T-helper 1 cell treated with Interleukin-12 subunit alpha and Interleukin-12 subunit beta and Interleukin-4 antibody, amounts not matched to agents 30 μg/mL and 1 μg/mL, for 36 hours (primary cell): Measurements from ENCODE around the gene MFF.

ENCODE experiments used
- H3K27ac Mint-ChIP-seq: one replicate; pipeline ENCODE4 v1.8.0; 2021; ENCODE audit warnings: mild to moderate bottlenecking, mixed read lengths
- H3K27me3 Mint-ChIP-seq: one replicate; pipeline ENCODE4 v1.8.0; 2021; ENCODE audit warnings: low read depth, mixed read lengths
- H3K36me3 Mint-ChIP-seq: one replicate; pipeline ENCODE4 v1.8.0; 2021; ENCODE audit warnings: low read depth, mixed read lengths
- H3K4me1 Mint-ChIP-seq: one replicate; pipeline ENCODE4 v1.8.0; 2021; ENCODE audit warnings: low read depth, mixed read lengths
- H3K4me3 Mint-ChIP-seq: one replicate; pipeline ENCODE4 v1.8.0; 2021; ENCODE audit warnings: mild to moderate bottlenecking, moderate library complexity, mixed read lengths
- H3K9me3 Mint-ChIP-seq: one replicate; pipeline ENCODE4 v1.8.0; 2021; ENCODE audit warnings: mixed read lengths

Gene MFF

GRCh38 chr2:227398684-227399670 is 73.9 kb downstream of the MFF start:
- Mint-ChIP-seq H3K4me1 (peaks cover 1% of the 10 kb centered on the region), H3K27me3 (no peaks in the 10 kb centered on the region), H3K9me3 (no peaks in the 10 kb centered on the region), H3K36me3 (no peaks in the 10 kb centered on the region), H3K27ac (no peak overlapping the region), H3K4me3 (no peak overlapping the region)

DNA sequence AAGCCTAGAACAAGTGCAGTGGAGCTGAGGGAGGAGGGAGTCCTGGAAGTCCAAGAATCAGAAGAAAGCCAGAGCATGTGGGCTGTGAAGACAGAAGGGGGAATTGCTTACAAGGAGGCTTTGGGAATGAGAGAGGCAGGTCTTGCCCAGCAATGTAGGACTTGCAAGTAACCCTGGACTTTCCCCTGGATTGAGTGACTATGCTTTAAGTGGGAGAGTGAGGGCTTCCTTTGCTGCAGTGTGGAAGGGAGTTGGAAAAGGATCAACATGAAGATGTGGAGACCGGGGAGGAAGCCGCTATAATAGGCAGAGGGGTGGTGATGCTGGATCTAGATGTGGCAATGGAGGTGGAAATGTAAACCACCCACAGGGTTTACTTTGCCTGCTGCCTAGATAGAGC is 76.5 kb downstream of the MFF start:
- H3K27ac Mint-ChIP-seq: no peak overlapping the region
- no peaks in the 10 kb centered on the region for H3K27me3 Mint-ChIP-seq
- peaks cover 6% of the 10 kb centered on the region for H3K4me1 Mint-ChIP-seq
- H3K36me3 Mint-ChIP-seq: no peaks in the 10 kb centered on the region
- no peak overlapping the region for H3K4me3 Mint-ChIP-seq
- H3K9me3 Mint-ChIP-seq: no peaks in the 10 kb centered on the region

DNA sequence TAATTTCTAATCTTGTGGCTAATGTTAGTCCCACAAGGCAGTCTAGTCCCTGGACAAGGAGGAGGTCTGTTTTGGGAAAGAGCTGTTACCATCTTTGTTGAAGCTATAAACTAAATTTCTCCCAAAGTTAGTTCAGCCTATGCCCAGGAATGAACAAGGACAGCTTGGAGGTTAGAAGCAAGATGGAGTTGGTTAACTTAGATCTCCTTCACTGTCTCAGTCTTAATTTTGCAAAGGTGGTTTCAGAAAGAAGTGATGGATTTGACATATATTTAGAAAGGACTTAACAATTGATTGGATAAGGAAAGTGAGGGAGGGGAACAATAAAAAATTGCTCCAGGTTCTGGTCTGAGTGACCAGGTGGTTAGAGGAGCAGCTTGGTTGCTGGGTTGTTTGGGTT is 77.3 kb downstream of the MFF start:
- no peaks in the 10 kb centered on the region for H3K27me3 Mint-ChIP-seq
- no peaks in the 10 kb centered on the region for H3K9me3 Mint-ChIP-seq
- no peaks in the 10 kb centered on the region for H3K36me3 Mint-ChIP-seq
- H3K4me1 Mint-ChIP-seq: peaks cover 6% of the 10 kb centered on the region
- no peak overlapping the region for H3K27ac Mint-ChIP-seq
- no peak overlapping the region for H3K4me3 Mint-ChIP-seq

GRCh38 chr2:227402959-227403358 is 77.9 kb downstream of the MFF start:
- no peaks in the 10 kb centered on the region for H3K27me3 Mint-ChIP-seq
- H3K4me1 Mint-ChIP-seq: peaks cover 4% of the 10 kb centered on the region

GRCh38 chr2:227404585-227405271 is 79.7 kb downstream of the MFF start:
- H3K4me3 Mint-ChIP-seq: no peak overlapping the region
- no peak overlapping the region for H3K27ac Mint-ChIP-seq
- no peaks in the 10 kb centered on the region for H3K27me3 Mint-ChIP-seq
- H3K4me1 Mint-ChIP-seq: peaks cover 4% of the 10 kb centered on the region
- no peaks in the 10 kb centered on the region for H3K36me3 Mint-ChIP-seq
- H3K9me3 Mint-ChIP-seq: no peaks in the 10 kb centered on the region

More at GRCh38 chr2:227402959-227403358, 77.9 kb downstream of the MFF start:
- no peak overlapping the region for H3K27ac Mint-ChIP-seq
- H3K36me3 Mint-ChIP-seq: no peaks in the 10 kb centered on the region
- H3K9me3 Mint-ChIP-seq: no peaks in the 10 kb centered on the region
- no peak overlapping the region for H3K4me3 Mint-ChIP-seq

GRCh38 chr2:227406177-227407031 is 81.4 kb downstream of the MFF start:
- H3K27ac Mint-ChIP-seq: no peak overlapping the region
- H3K27me3 Mint-ChIP-seq: no peaks in the 10 kb centered on the region
- H3K4me1 Mint-ChIP-seq: peaks cover 11% of the 10 kb centered on the region
- no peak overlapping the region for H3K4me3 Mint-ChIP-seq
- H3K36me3 Mint-ChIP-seq: no peaks in the 10 kb centered on the region
- no peaks in the 10 kb centered on the region for H3K9me3 Mint-ChIP-seq
